Activated CD4-positive, alpha-beta T cell treated with anti-CD3 and anti-CD28 coated beads for 48 hours (primary cell): ENCODE measurements around the gene P4HA1.
"Not testable (repeated sequence)": the region's sequence is repeated elsewhere in the genome, so short reads cannot be mapped to it uniquely, and the experiment has no call there.

ENCODE experiments used
- DNase-seq: peaks from one replicate; pipeline ENCODE4 v3.0.0-alpha.2; 2020

P4HA1 gene

GRCh38 chr10:73042130-73042529 is 54.5 kb downstream of the P4HA1 start:
- no peak for DNase-seq

- DNase-seq: no peak
Observed at GRCh38 chr10:73039635-73040034, 57.0 kb downstream of the P4HA1 start.

- not testable (repeated sequence) for DNase-seq
Observed at GRCh38 chr10:73036285-73036684, 60.4 kb downstream of the P4HA1 start.

GRCh38 chr10:73032536-73032935 is 64.1 kb downstream of the P4HA1 start:
- DNase-seq: no peak

- DNase-seq: not testable (repeated sequence)
Observed at GRCh38 chr10:73026623-73027022, 70.0 kb downstream of the P4HA1 start.

- DNase-seq: not testable (repeated sequence)
Observed at GRCh38 chr10:73023455-73024070, 73.1 kb downstream of the P4HA1 start.

- not testable (repeated sequence) for DNase-seq
Observed at GRCh38 chr10:73022961-73023360, 73.7 kb downstream of the P4HA1 start.

- DNase-seq: not testable (repeated sequence)
Observed at GRCh38 chr10:73021538-73022164, 75.0 kb downstream of the P4HA1 start.

- DNase-seq: no peak
Observed at GRCh38 chr10:73021050-73021449, 75.6 kb downstream of the P4HA1 start.

- no peak for DNase-seq
Observed at GRCh38 chr10:73019100-73019499, 77.6 kb downstream of the P4HA1 start.

- DNase-seq: no peak
Observed at GRCh38 chr10:73018632-73019031, 78.0 kb downstream of the P4HA1 start.

GRCh38 chr10:73017955-73018480 is 78.6 kb downstream of the P4HA1 start:
- no peak for DNase-seq

- no peak for DNase-seq
Observed at GRCh38 chr10:73015779-73016178, 80.9 kb downstream of the P4HA1 start.

- DNase-seq: no peak
Observed at GRCh38 chr10:73003822-73004221, 92.8 kb downstream of the P4HA1 start.

- no peak for DNase-seq
Observed at GRCh38 chr10:73000973-73001372, 95.7 kb downstream of the P4HA1 start.

- no peak for DNase-seq
Observed at GRCh38 chr10:72997099-72997498, 99.6 kb downstream of the P4HA1 start.

- DNase-seq: not testable (repeated sequence)
Observed at GRCh38 chr10:72995459-72995858, 101.2 kb downstream of the P4HA1 start.

GRCh38 chr10:72989771-72990170 is 106.9 kb downstream of the P4HA1 start:
- not testable (repeated sequence) for DNase-seq

- DNase-seq: not testable (repeated sequence)
Observed at GRCh38 chr10:72984618-72985017, 112.0 kb downstream of the P4HA1 start.

- no peak for DNase-seq
Observed at GRCh38 chr10:72981882-72982529, 114.7 kb downstream of the P4HA1 start.

- no peak for DNase-seq
Observed at GRCh38 chr10:72981028-72981881, 115.4 kb downstream of the P4HA1 start.

- DNase-seq: no peak
Observed at GRCh38 chr10:72980348-72980747, 116.3 kb downstream of the P4HA1 start.

- DNase-seq: no peak
Observed at GRCh38 chr10:72979709-72980108, 117.0 kb downstream of the P4HA1 start.
